Right hindlimb (tissue), 1 donor: ENCODE data around the gene ELAVL3.

Experiments used
- DNase-seq: peaks from one replicate; pipeline ENCODE4 v3.0.0-alpha.2; 2018

The ELAVL3 gene

DNA sequence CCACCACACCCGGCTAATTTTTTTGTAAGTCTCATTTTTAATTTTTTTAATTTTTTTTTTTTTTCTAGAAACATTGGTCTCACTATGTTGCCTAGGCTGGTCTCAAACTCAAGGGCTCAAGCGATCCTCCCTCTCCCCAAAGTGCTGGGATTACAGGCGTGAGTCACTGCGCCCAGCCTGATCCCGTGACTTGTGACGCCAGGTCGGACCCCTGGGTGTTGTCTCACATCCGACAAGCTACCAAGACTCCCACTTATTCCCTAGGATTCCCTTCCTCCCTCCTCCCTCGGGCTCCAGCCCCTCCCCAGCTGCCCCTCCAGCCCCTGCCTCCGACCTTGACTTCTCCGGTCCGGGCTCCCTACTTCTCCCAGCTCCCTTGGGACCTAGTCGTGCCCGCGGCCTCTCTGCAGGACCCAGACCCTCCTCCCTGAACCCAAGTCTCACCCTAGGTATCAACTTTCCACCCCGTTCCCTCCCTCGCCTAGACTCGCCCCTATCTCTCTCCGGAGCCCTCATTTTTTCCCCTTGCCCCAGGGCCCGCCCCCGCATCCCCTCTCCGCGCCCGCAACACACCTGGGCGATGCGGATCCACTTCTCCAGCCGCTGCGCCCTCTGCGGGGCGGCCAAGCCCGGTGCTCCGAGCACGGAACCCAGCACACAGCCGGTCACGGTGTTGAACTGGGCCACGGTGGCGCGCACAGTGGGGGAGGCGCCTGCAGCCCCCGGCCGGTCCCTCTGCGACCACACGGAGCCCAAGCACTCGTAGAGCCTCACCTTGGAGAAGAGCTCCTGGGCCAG lies 74.8 kb downstream of the ELAVL3 start:
- DNase-seq = no peak

DNA sequence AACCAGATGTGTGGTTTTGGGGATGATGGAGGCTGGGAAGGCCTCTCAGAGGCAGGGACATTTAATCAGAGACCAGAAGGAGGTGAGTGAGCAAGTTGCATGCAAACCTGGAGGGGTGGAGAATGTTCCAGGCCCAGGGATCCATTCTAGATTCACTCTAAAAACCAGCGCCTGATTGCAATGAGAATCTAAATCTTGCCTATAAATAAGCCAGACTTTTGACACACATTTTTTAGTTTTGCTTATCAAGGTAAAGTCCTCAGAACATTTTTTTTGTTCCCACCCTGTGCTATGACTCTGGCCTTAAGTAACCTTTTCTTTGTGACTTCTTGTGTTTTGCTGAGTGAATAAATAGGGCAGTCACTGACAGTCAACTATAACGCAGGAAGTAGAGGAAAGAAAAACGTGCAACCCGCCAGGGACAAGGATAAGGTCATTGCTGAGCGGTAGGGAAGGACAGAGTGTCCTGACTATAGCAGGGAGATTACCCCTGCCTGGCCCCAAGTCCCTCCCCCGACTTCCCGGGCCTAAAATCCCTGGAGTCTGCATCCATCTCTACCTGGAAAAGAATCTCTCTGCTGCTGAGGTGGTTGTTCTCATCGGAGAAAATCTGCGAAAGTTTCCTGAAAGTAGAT lies 76.1 kb downstream of the ELAVL3 start:
- no peak for DNase-seq

DNA sequence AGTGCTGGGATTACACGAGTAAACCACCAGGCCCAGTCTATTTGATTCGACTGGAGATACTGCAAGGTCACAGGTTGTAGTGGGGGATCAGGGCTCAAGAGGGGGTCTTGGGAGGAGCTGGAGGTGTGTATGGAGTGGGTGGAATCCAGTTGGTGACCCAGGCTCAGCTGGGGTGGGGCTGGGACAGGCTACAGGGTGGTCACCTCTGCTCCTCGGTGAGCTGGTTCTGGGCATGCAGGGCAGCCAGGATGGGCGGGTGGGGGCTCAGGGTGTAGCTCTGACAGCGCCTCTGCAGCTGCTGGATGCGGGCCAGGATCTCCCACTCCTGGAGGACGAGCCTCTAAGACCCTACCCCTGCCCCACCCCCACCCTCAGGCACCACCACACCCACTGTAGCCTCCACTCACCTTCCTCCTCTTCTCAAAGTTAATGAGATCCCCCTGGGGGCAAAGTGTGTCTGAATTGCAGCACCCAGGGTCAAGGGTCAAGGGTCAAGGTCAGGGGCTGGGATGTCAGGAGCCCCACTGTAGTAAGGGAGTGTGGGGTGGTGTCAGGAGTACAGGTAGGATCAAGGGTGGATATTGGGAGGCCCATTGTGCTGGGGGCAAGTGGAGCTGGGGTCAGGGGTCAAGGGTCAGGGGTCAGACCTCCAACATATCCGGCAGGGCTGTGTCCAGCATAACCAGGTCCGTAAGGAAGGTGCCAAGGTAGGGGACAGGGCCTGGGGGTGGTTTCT lies 78.9 kb downstream of the ELAVL3 start:
- no peak for DNase-seq
